AG09319 (cell line): Measurements from ENCODE around the gene FGGY.
"Not testable (repeated sequence)": the region's sequence is repeated elsewhere in the genome, so short reads cannot be mapped to it uniquely, and the experiment has no call there.

Experiments used
- DNase-seq: peaks from one replicate; pipeline ENCODE4 v3.0.0-alpha.2; 2010; ENCODE audit warnings: low read depth; ENCODE audit errors: extremely low read depth
- CTCF ChIP-seq: IDR thresholded peaks from 2 replicates; pipeline ENCODE4 v1.5.1; 2011; ENCODE audit warnings: low read depth, mild to moderate bottlenecking, inconsistent platforms, low read length, moderate library complexity

The FGGY gene

DNA sequence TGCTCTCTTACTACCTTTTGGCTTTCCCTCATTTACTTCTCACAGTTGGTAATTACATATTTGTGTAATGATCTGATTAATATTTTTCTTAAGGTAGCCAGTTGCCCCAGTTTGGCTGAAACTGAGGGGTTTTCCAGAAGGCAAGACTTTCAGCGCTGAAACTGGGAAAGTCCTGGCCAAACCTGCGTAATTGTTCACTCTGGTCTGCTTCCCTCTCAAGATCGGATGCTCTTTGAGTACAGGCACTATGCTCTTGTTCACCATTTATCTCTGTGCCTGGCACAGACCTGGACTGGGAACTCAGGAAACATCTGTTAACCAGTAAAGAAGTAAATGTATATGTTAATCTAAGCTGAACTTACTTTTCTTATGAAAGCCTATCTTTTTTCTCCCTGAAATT is 308.3 kb downstream of the FGGY start:
- no peak for DNase-seq
- no peak for TF ChIP-seq CTCF

DNA sequence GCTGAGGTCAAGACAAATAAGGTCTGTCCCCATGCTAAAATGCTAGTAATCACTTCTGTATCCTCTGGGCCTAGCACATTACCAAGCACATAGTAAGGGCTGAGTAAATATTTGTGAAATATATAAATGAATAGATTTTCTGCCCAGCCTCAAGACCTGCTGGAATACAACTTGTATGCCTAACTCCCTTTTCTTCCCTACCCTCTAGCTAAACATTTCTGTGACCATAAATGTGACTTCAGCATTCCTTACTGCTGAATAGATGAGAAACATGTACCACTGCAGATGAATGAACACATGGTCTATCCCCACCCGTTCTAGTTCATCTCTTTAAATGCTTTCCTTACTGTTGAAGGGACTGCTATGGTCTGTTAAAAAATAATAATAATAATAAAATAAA is 308.9 kb downstream of the FGGY start:
- TF ChIP-seq CTCF = no peak
- DNase-seq = no peak

DNA sequence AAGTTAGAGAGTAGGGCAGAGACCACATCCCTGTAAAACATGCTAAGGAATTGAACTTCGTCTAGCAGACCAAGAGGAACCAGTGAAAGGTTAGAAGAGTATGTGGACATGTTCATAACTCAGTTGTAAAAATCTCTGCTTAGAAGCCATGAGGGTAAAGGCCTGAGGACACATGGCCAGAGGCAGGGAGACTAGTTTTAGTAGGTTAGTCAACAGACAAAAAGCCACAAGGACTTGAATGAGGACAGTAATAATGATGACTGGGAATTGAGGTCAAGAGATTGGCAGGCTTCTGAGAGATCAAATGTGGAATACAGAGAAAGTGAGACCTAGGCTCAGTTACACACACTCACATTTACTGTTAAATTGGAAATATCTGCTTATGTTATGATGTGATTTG is 312.4 kb downstream of the FGGY start:
- no peak for TF ChIP-seq CTCF
- no peak for DNase-seq

DNA sequence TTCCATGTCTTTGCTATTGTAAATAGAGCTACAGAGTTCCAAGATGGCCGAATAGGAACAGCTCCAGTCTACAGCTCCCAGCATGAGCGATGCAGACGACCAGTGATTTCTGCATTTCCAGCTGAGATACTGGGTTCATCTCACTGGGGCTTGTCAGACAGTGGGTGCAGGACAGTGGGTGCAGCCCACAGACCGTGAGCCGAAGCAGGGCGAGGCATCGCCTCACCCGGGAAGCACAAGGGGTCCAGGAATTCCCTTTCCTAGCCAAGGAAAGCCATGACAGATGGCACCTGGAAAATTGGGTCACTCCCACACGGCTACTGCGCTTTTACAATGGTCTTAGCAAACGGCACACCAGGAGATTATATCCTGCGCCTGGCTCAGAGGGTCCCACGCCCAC is 313.6 kb downstream of the FGGY start:
- DNase-seq = not testable (repeated sequence)

- no peak for DNase-seq
- TF ChIP-seq CTCF = no peak
These were observed 320.5 kb downstream of the FGGY start for GRCh38 chr1:59617434-59617833.

DNA sequence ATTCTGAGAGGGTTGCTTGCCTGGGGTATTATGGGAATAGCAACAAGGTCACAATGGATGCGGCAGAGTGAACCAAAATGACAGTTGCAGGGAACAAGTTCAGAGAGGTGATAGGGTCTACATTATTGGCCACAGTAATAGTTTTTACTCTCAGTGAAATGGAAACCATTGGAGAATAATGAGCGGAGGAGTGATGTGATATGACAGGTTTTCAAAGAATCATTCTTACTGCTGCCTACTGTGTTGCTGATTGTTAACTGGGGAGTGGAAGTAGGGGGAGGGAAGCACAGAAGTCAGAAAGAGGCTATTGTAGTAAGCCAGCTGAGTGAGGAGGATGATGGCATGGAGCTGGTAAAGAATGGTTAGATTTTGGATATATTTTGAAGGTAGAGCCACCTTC is 322.7 kb downstream of the FGGY start:
- no peak for TF ChIP-seq CTCF
- no peak for DNase-seq

DNA sequence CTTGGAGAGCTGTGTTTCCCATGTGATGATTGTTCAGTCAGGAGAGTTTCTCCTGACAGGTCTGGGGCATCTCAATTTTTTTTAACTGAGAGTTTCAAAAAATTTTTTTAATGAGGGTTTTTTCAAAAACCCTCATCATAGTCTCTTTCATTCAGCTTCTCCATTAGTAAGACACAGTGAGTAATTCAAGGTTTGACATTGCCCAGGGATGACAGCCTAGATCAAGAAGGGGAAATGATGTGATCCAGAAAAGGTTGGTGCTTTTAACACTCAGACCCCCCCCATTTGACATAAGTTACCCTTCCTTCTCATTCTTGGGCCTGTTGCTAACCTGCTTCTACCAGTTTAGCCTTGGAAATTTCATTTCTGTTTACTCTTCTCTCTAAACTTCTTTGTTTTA is 328.5 kb downstream of the FGGY start:
- no peak for DNase-seq
- TF ChIP-seq CTCF = no peak

- no peak for TF ChIP-seq CTCF
- no peak for DNase-seq
These were observed 334.8 kb downstream of the FGGY start for GRCh38 chr1:59631561-59632255.
